ENCODE data around the gene FABP7.

FABP7 gene

GRCh38 chr6:122810189-122810588 lies 30.7 kb downstream of the FABP7 start:
- Histone ChIP-seq H3K9me3 (no peaks in the 10 kb centered on the region), H3K4me3 (no peak overlapping the region), H3K4me1 (no peaks in the 10 kb centered on the region), H3K27me3 (ENCODE audit: low read depth) (no peaks in the 10 kb centered on the region), H3K36me3 (replicated peaks) (no peaks in the 10 kb centered on the region)
- in situ Hi-C loops (cut with MboI; ENCODE audit: low sequenced_read_pairs), result no loop called here
- DNase-seq (ENCODE audit: low spot score in 2 of 2), result no peak

GRCh38 chr6:122817358-122817757 lies 37.8 kb downstream of the FABP7 start:
- Histone ChIP-seq H3K27me3 (ENCODE audit: low read depth) (no peaks in the 10 kb centered on the region), H3K4me3 (no peak overlapping the region), H3K36me3 (replicated peaks) (no peaks in the 10 kb centered on the region), H3K9me3 (no peaks in the 10 kb centered on the region), H3K4me1 (peaks cover 7% of the 10 kb centered on the region)
- in situ Hi-C loops (cut with MboI; ENCODE audit: low sequenced_read_pairs), result no loop called here
- DNase-seq (ENCODE audit: low spot score in 2 of 2), result no peak

GRCh38 chr6:122817766-122818165 lies 38.2 kb downstream of the FABP7 start:
- in situ Hi-C loops (cut with MboI; ENCODE audit: low sequenced_read_pairs), result no loop called here
- Histone ChIP-seq H3K27me3 (ENCODE audit: low read depth) (no peaks in the 10 kb centered on the region), H3K36me3 (replicated peaks) (no peaks in the 10 kb centered on the region), H3K9me3 (no peaks in the 10 kb centered on the region), H3K4me1 (peaks cover 7% of the 10 kb centered on the region), H3K4me3 (no peak overlapping the region)
- no peak for DNase-seq (ENCODE audit: low spot score in 2 of 2)

GRCh38 chr6:122818866-122819265 lies 39.4 kb downstream of the FABP7 start:
- Histone ChIP-seq H3K9me3 (no peaks in the 10 kb centered on the region), H3K4me3 (no peak overlapping the region), H3K27me3 (ENCODE audit: low read depth) (no peaks in the 10 kb centered on the region), H3K4me1 (peaks cover 7% of the 10 kb centered on the region), H3K36me3 (replicated peaks) (no peaks in the 10 kb centered on the region)
- in situ Hi-C loops (cut with MboI; ENCODE audit: low sequenced_read_pairs), result no loop called here
- DNase-seq (ENCODE audit: low spot score in 2 of 2), result peak; percentile 13 to 16

GRCh38 chr6:122821095-122821494 lies 41.6 kb downstream of the FABP7 start:
- peaks cover 7% of the 10 kb centered on the region for H3K4me1 ChIP-seq
- no peaks in the 10 kb centered on the region for H3K36me3 ChIP-seq (replicated peaks)
- in situ Hi-C loops (cut with MboI; ENCODE audit: low sequenced_read_pairs), result no loop called here
- no peaks in the 10 kb centered on the region for H3K9me3 ChIP-seq
- no peaks in the 10 kb centered on the region for H3K27me3 ChIP-seq (ENCODE audit: low read depth)
- no peak overlapping the region for H3K4me3 ChIP-seq
- DNase-seq (ENCODE audit: low spot score in 2 of 2), result no peak

GRCh38 chr6:122825163-122825562 lies 45.6 kb downstream of the FABP7 start:
- no peak for DNase-seq (ENCODE audit: low spot score in 2 of 2)
- no peaks in the 10 kb centered on the region for H3K36me3 ChIP-seq (replicated peaks)
- in situ Hi-C loops (cut with MboI; ENCODE audit: low sequenced_read_pairs), result loop anchor here (25.0 kb wide), 1 partner anchor 338 kb away; no protein-coding TSS in a partner anchor
- no peaks in the 10 kb centered on the region; the same call in 1 of the 2 replicates for H3K27me3 ChIP-seq (ENCODE audit: low read depth)
- H3K4me3 ChIP-seq, result no peak overlapping the region
- H3K9me3 ChIP-seq, result no peaks in the 10 kb centered on the region
- no peaks in the 10 kb centered on the region for H3K4me1 ChIP-seq

- in situ Hi-C loops (cut with MboI; ENCODE audit: low sequenced_read_pairs), result loop anchor here (25.0 kb wide), 1 partner anchor 342 kb away; no protein-coding TSS in a partner anchor
- H3K9me3 ChIP-seq, result no peaks in the 10 kb centered on the region
- DNase-seq (ENCODE audit: low spot score in 2 of 2), result no peak
- H3K27me3 ChIP-seq (ENCODE audit: low read depth), result no peaks in the 10 kb centered on the region; the same call in 1 of the 2 replicates
- no peak overlapping the region for H3K4me3 ChIP-seq
- H3K36me3 ChIP-seq (replicated peaks), result no peaks in the 10 kb centered on the region
- no peaks in the 10 kb centered on the region for H3K4me1 ChIP-seq
Observed at GRCh38 chr6:122829456-122829855, 49.9 kb downstream of the FABP7 start.

GRCh38 chr6:122831511-122831910 lies 52.0 kb downstream of the FABP7 start:
- no peak for DNase-seq (ENCODE audit: low spot score in 2 of 2)
- Histone ChIP-seq H3K4me1 (no peaks in the 10 kb centered on the region), H3K9me3 (no peaks in the 10 kb centered on the region), H3K27me3 (ENCODE audit: low read depth) (no peaks in the 10 kb centered on the region; the same call in 1 of the 2 replicates), H3K4me3 (no peak overlapping the region), H3K36me3 (replicated peaks) (no peaks in the 10 kb centered on the region)
- in situ Hi-C loops (cut with MboI; ENCODE audit: low sequenced_read_pairs), result loop anchor here (10.0 to 25.0 kb wide), 2 partner anchors 87 to 344 kb away; no protein-coding TSS in a partner anchor

GRCh38 chr6:122832459-122832858 lies 52.9 kb downstream of the FABP7 start:
- in situ Hi-C loops (cut with MboI; ENCODE audit: low sequenced_read_pairs), result loop anchor here (10.0 to 25.0 kb wide), 2 partner anchors 88 to 345 kb away; no protein-coding TSS in a partner anchor
- Histone ChIP-seq H3K27me3 (ENCODE audit: low read depth) (no peaks in the 10 kb centered on the region; the same call in 1 of the 2 replicates), H3K36me3 (replicated peaks) (no peaks in the 10 kb centered on the region), H3K9me3 (no peaks in the 10 kb centered on the region), H3K4me1 (no peaks in the 10 kb centered on the region), H3K4me3 (no peak overlapping the region)
- DNase-seq (ENCODE audit: low spot score in 2 of 2), result no peak

GRCh38 chr6:122833021-122833491 lies 53.5 kb downstream of the FABP7 start:
- Histone ChIP-seq H3K36me3 (replicated peaks) (no peaks in the 10 kb centered on the region), H3K9me3 (no peaks in the 10 kb centered on the region), H3K4me3 (no peak overlapping the region), H3K4me1 (no peaks in the 10 kb centered on the region), H3K27me3 (ENCODE audit: low read depth) (no peaks in the 10 kb centered on the region; the same call in none of the 2 replicates)
- in situ Hi-C loops (cut with MboI; ENCODE audit: low sequenced_read_pairs), result loop anchor here (10.0 to 25.0 kb wide), 2 partner anchors 88 to 346 kb away; no protein-coding TSS in a partner anchor
- DNase-seq (ENCODE audit: low spot score in 2 of 2), result no peak

Measured in HAP-1 (cell line).